ENCODE results near the gene SRPX2. TPM values are rescaled to one million over a fixed set of nuclear protein-coding genes. Genes with fewer than 3 reads are reported as not detected.

SRPX2 gene
- total RNA-seq, 4 donors from 2014 or later, result 8.1 to 17.6 (median 8.7) TPM

- 79 to 83% methylated on average over 1 of the region's 1 CpG for WGBS, 2 donors
- intact Hi-C loops (cut with DNase I; ENCODE audit: low total_unique reads), result no loop called here
Measured at GRCh38 chrX:100606753-100607152, 37.2 kb upstream of the SRPX2 start.

GRCh38 chrX:100609591-100609990, 34.4 kb upstream of the SRPX2 start:
- intact Hi-C loops (cut with DNase I; ENCODE audit: low total_unique reads), result no loop called here
- WGBS, 2 donors, result 6% methylated on average over 1 of the region's 1 CpG
- H3K4me3 ChIP-seq (ENCODE audit: low read depth, poor library complexity, severe bottlenecking), result no peak overlapping the region
- DNase-seq (ENCODE audit: low spot score in 2 of 2), result no peak
- TF ChIP-seq CTCF (IDR thresholded peaks at IDR 0.05), result no peak
- TF ChIP-seq POLR2A (IDR thresholded peaks at IDR 0.05), result no peak

More at GRCh38 chrX:100606753-100607152, 37.2 kb upstream of the SRPX2 start:
- no peak for TF ChIP-seq POLR2A (IDR thresholded peaks at IDR 0.05)
- TF ChIP-seq CTCF (IDR thresholded peaks at IDR 0.05), result no peak
- no peak for DNase-seq (ENCODE audit: low spot score in 2 of 2)
- no peak overlapping the region for H3K4me3 ChIP-seq (ENCODE audit: low read depth, poor library complexity, severe bottlenecking)

GRCh38 chrX:100611951-100612350, 32.0 kb upstream of the SRPX2 start:
- 80 to 88% methylated on average over 5 of the region's 5 CpGs for WGBS, 2 donors
- intact Hi-C loops (cut with DNase I; ENCODE audit: low total_unique reads), result no loop called here
- TF ChIP-seq CTCF (IDR thresholded peaks at IDR 0.05) (no peak), POLR2A (IDR thresholded peaks at IDR 0.05) (no peak)
- no peak overlapping the region for H3K4me3 ChIP-seq (ENCODE audit: low read depth, poor library complexity, severe bottlenecking)
- DNase-seq (ENCODE audit: low spot score in 2 of 2), result no peak

GRCh38 chrX:100615005-100615404, 29.0 kb upstream of the SRPX2 start:
- DNase-seq (ENCODE audit: low spot score in 2 of 2), result no peak
- 17 to 23% methylated on average over 3 of the region's 3 CpGs for WGBS, 2 donors
- intact Hi-C loops (cut with DNase I; ENCODE audit: low total_unique reads), result no loop called here
- H3K4me3 ChIP-seq (ENCODE audit: low read depth, poor library complexity, severe bottlenecking), result no peak overlapping the region
- TF ChIP-seq POLR2A (IDR thresholded peaks at IDR 0.05) (no peak), CTCF (IDR thresholded peaks at IDR 0.05) (no peak)

GRCh38 chrX:100623001-100623400, 21.0 kb upstream of the SRPX2 start:
- no peak overlapping the region for H3K4me3 ChIP-seq (ENCODE audit: low read depth, poor library complexity, severe bottlenecking)
- TF ChIP-seq CTCF (IDR thresholded peaks at IDR 0.05), result no peak
- WGBS, 2 donors, result 30 to 66% methylated on average over 4 of the region's 4 CpGs
- DNase-seq (ENCODE audit: low spot score in 2 of 2), result no peak
- intact Hi-C loops (cut with DNase I; ENCODE audit: low total_unique reads), result no loop called here

GRCh38 chrX:100625985-100626491, 18.0 kb upstream of the SRPX2 start:
- intact Hi-C loops (cut with DNase I; ENCODE audit: low total_unique reads), result no loop called here
- no peak for DNase-seq (ENCODE audit: low spot score in 2 of 2)
- WGBS, 2 donors, result 69 to 72% methylated on average over 5 of the region's 5 CpGs
- TF ChIP-seq POLR2A (IDR thresholded peaks at IDR 0.05), result no peak
- H3K4me3 ChIP-seq (ENCODE audit: low read depth, poor library complexity, severe bottlenecking), result no peak overlapping the region
